ENCODE measurements around the gene CCSER1.

CCSER1 gene

GRCh38 chr4:91513326-91513725, 1386.1 kb downstream of the CCSER1 start:
- no peaks in the 10 kb centered on the region for H3K27me3 ChIP-seq (ENCODE audit: control insufficient read depth, insufficient read depth, low read length)
- H3K4me1 ChIP-seq (ENCODE audit: control insufficient read depth, low read depth, low read length): no peaks in the 10 kb centered on the region
- H3K4me3 ChIP-seq (ENCODE audit: low read length): no peak overlapping the region
- no peak overlapping the region for H3K9ac ChIP-seq (ENCODE audit: low read length)
- peaks cover 6% of the 10 kb centered on the region for H3K9me3 ChIP-seq (ENCODE audit: control insufficient read depth, low read depth, low read length)
- no peaks in the 10 kb centered on the region for H3K36me3 ChIP-seq (ENCODE audit: control insufficient read depth, low read depth, low read length)
- no peak overlapping the region for H3K27ac ChIP-seq (ENCODE audit: low read length)

- H3K4me1 ChIP-seq (ENCODE audit: control insufficient read depth, low read depth, low read length): no peaks in the 10 kb centered on the region
- H3K36me3 ChIP-seq (ENCODE audit: control insufficient read depth, low read depth, low read length): no peaks in the 10 kb centered on the region
- no peak overlapping the region for H3K4me3 ChIP-seq (ENCODE audit: low read length)
- no peaks in the 10 kb centered on the region for H3K27me3 ChIP-seq (ENCODE audit: control insufficient read depth, insufficient read depth, low read length)
- H3K27ac ChIP-seq (ENCODE audit: low read length): no peak overlapping the region
- no peaks in the 10 kb centered on the region for H3K9me3 ChIP-seq (ENCODE audit: control insufficient read depth, low read depth, low read length)
- no peak overlapping the region for H3K9ac ChIP-seq (ENCODE audit: low read length)
These were observed 1392.0 kb downstream of the CCSER1 start for GRCh38 chr4:91519155-91519554.

GRCh38 chr4:91525621-91526020, 1398.4 kb downstream of the CCSER1 start:
- no peaks in the 10 kb centered on the region for H3K4me1 ChIP-seq (ENCODE audit: control insufficient read depth, low read depth, low read length)
- H3K4me3 ChIP-seq (ENCODE audit: low read length): no peak overlapping the region
- H3K36me3 ChIP-seq (ENCODE audit: control insufficient read depth, low read depth, low read length): no peaks in the 10 kb centered on the region
- no peak overlapping the region for H3K27ac ChIP-seq (ENCODE audit: low read length)
- H3K27me3 ChIP-seq (ENCODE audit: control insufficient read depth, insufficient read depth, low read length): no peaks in the 10 kb centered on the region
- no peak overlapping the region for H3K9ac ChIP-seq (ENCODE audit: low read length)
- no peaks in the 10 kb centered on the region for H3K9me3 ChIP-seq (ENCODE audit: control insufficient read depth, low read depth, low read length)

- Histone ChIP-seq H3K4me1 (ENCODE audit: control insufficient read depth, low read depth, low read length) (no peaks in the 10 kb centered on the region), H3K27ac (ENCODE audit: low read length) (no peak overlapping the region), H3K4me3 (ENCODE audit: low read length) (no peak overlapping the region), H3K27me3 (ENCODE audit: control insufficient read depth, insufficient read depth, low read length) (no peaks in the 10 kb centered on the region), H3K9me3 (ENCODE audit: control insufficient read depth, low read depth, low read length) (no peaks in the 10 kb centered on the region), H3K36me3 (ENCODE audit: control insufficient read depth, low read depth, low read length) (no peaks in the 10 kb centered on the region), H3K9ac (ENCODE audit: low read length) (no peak overlapping the region)
These were observed 1399.9 kb downstream of the CCSER1 start for GRCh38 chr4:91527056-91527455.

- Histone ChIP-seq H3K4me1 (ENCODE audit: control insufficient read depth, low read depth, low read length) (peaks cover 17% of the 10 kb centered on the region), H3K27me3 (ENCODE audit: control insufficient read depth, insufficient read depth, low read length) (no peaks in the 10 kb centered on the region), H3K27ac (ENCODE audit: low read length) (peak overlapping the region; percentile 13), H3K36me3 (ENCODE audit: control insufficient read depth, low read depth, low read length) (no peaks in the 10 kb centered on the region), H3K9me3 (ENCODE audit: control insufficient read depth, low read depth, low read length) (peaks cover 20% of the 10 kb centered on the region), H3K4me3 (ENCODE audit: low read length) (peak overlapping the region; percentile 13), H3K9ac (ENCODE audit: low read length) (no peak overlapping the region)
These were observed 1440.4 kb downstream of the CCSER1 start for GRCh38 chr4:91567594-91567993.

- Histone ChIP-seq H3K4me3 (ENCODE audit: low read length) (peak overlapping the region; percentile 34), H3K27ac (ENCODE audit: low read length) (no peak overlapping the region), H3K27me3 (ENCODE audit: control insufficient read depth, insufficient read depth, low read length) (no peaks in the 10 kb centered on the region), H3K9ac (ENCODE audit: low read length) (no peak overlapping the region), H3K36me3 (ENCODE audit: control insufficient read depth, low read depth, low read length) (no peaks in the 10 kb centered on the region), H3K4me1 (ENCODE audit: control insufficient read depth, low read depth, low read length) (peaks cover 22% of the 10 kb centered on the region), H3K9me3 (ENCODE audit: control insufficient read depth, low read depth, low read length) (no peaks in the 10 kb centered on the region)
These were observed 1450.7 kb downstream of the CCSER1 start for GRCh38 chr4:91577864-91578263.

- Histone ChIP-seq H3K9ac (ENCODE audit: low read length) (no peak overlapping the region), H3K36me3 (ENCODE audit: control insufficient read depth, low read depth, low read length) (no peaks in the 10 kb centered on the region), H3K4me1 (ENCODE audit: control insufficient read depth, low read depth, low read length) (no peaks in the 10 kb centered on the region), H3K27me3 (ENCODE audit: control insufficient read depth, insufficient read depth, low read length) (no peaks in the 10 kb centered on the region), H3K4me3 (ENCODE audit: low read length) (no peak overlapping the region), H3K27ac (ENCODE audit: low read length) (no peak overlapping the region), H3K9me3 (ENCODE audit: control insufficient read depth, low read depth, low read length) (no peaks in the 10 kb centered on the region)
These were observed 1463.1 kb downstream of the CCSER1 start for GRCh38 chr4:91590260-91590659.

- Histone ChIP-seq H3K9me3 (ENCODE audit: control insufficient read depth, low read depth, low read length) (no peaks in the 10 kb centered on the region), H3K36me3 (ENCODE audit: control insufficient read depth, low read depth, low read length) (no peaks in the 10 kb centered on the region), H3K4me3 (ENCODE audit: low read length) (no peak overlapping the region), H3K4me1 (ENCODE audit: control insufficient read depth, low read depth, low read length) (peaks cover 10% of the 10 kb centered on the region), H3K27ac (ENCODE audit: low read length) (no peak overlapping the region), H3K9ac (ENCODE audit: low read length) (no peak overlapping the region), H3K27me3 (ENCODE audit: control insufficient read depth, insufficient read depth, low read length) (no peaks in the 10 kb centered on the region)
These were observed 1464.9 kb downstream of the CCSER1 start for GRCh38 chr4:91592125-91592524.

GRCh38 chr4:91596718-91597117, 1469.5 kb downstream of the CCSER1 start:
- Histone ChIP-seq H3K27ac (ENCODE audit: low read length) (no peak overlapping the region), H3K27me3 (ENCODE audit: control insufficient read depth, insufficient read depth, low read length) (no peaks in the 10 kb centered on the region), H3K4me3 (ENCODE audit: low read length) (no peak overlapping the region), H3K9me3 (ENCODE audit: control insufficient read depth, low read depth, low read length) (no peaks in the 10 kb centered on the region), H3K36me3 (ENCODE audit: control insufficient read depth, low read depth, low read length) (no peaks in the 10 kb centered on the region), H3K9ac (ENCODE audit: low read length) (no peak overlapping the region), H3K4me1 (ENCODE audit: control insufficient read depth, low read depth, low read length) (peaks cover 11% of the 10 kb centered on the region)

GRCh38 chr4:91598696-91599095, 1471.5 kb downstream of the CCSER1 start:
- Histone ChIP-seq H3K9me3 (ENCODE audit: control insufficient read depth, low read depth, low read length) (no peaks in the 10 kb centered on the region), H3K9ac (ENCODE audit: low read length) (no peak overlapping the region), H3K36me3 (ENCODE audit: control insufficient read depth, low read depth, low read length) (no peaks in the 10 kb centered on the region), H3K4me3 (ENCODE audit: low read length) (no peak overlapping the region), H3K27me3 (ENCODE audit: control insufficient read depth, insufficient read depth, low read length) (no peaks in the 10 kb centered on the region), H3K27ac (ENCODE audit: low read length) (no peak overlapping the region), H3K4me1 (ENCODE audit: control insufficient read depth, low read depth, low read length) (peaks cover 11% of the 10 kb centered on the region)

GRCh38 chr4:91600301-91600700, 1473.1 kb downstream of the CCSER1 start:
- H3K9ac ChIP-seq (ENCODE audit: low read length): no peak overlapping the region
- H3K27me3 ChIP-seq (ENCODE audit: control insufficient read depth, insufficient read depth, low read length): no peaks in the 10 kb centered on the region
- H3K27ac ChIP-seq (ENCODE audit: low read length): no peak overlapping the region
- H3K36me3 ChIP-seq (ENCODE audit: control insufficient read depth, low read depth, low read length): no peaks in the 10 kb centered on the region
- no peak overlapping the region for H3K4me3 ChIP-seq (ENCODE audit: low read length)
- H3K4me1 ChIP-seq (ENCODE audit: control insufficient read depth, low read depth, low read length): peaks cover 11% of the 10 kb centered on the region
- no peaks in the 10 kb centered on the region for H3K9me3 ChIP-seq (ENCODE audit: control insufficient read depth, low read depth, low read length)

GRCh38 chr4:91601401-91601800, 1474.2 kb downstream of the CCSER1 start:
- Histone ChIP-seq H3K36me3 (ENCODE audit: control insufficient read depth, low read depth, low read length) (no peaks in the 10 kb centered on the region), H3K9ac (ENCODE audit: low read length) (no peak overlapping the region), H3K9me3 (ENCODE audit: control insufficient read depth, low read depth, low read length) (no peaks in the 10 kb centered on the region), H3K27me3 (ENCODE audit: control insufficient read depth, insufficient read depth, low read length) (no peaks in the 10 kb centered on the region), H3K4me3 (ENCODE audit: low read length) (no peak overlapping the region), H3K27ac (ENCODE audit: low read length) (no peak overlapping the region), H3K4me1 (ENCODE audit: control insufficient read depth, low read depth, low read length) (peaks cover 8% of the 10 kb centered on the region)
